ENCODE results near the gene SCG2. TPM values are rescaled to one million over a fixed set of nuclear protein-coding genes. Genes with fewer than 3 reads are reported as not detected.

The SCG2 gene
- total and polyA plus RNA-seq, 4 donors, result not detected

- H3K4me1 ChIP-seq (ENCODE audit: control insufficient read depth in 4 of 4, insufficient read depth in 4 of 4, low read length in 3 of 4), result no peaks in the 10 kb centered on the region
- 9% methylated on average over 13 of the region's 13 CpGs for WGBS
- H3K4me3 ChIP-seq (ENCODE audit: low read depth in 1 of 3, low read length in 3 of 3), result no peak overlapping the region
- no peak overlapping the region for H3K9ac ChIP-seq (ENCODE audit: low read depth in 1 of 2, low read length in 2 of 2)
- TF ChIP-seq ATF3 (IDR thresholded peaks at IDR 0.05), result no peak
- no peak for TF ChIP-seq MAX (IDR thresholded peaks at IDR 0.05)
- TF ChIP-seq, protein P1, sequence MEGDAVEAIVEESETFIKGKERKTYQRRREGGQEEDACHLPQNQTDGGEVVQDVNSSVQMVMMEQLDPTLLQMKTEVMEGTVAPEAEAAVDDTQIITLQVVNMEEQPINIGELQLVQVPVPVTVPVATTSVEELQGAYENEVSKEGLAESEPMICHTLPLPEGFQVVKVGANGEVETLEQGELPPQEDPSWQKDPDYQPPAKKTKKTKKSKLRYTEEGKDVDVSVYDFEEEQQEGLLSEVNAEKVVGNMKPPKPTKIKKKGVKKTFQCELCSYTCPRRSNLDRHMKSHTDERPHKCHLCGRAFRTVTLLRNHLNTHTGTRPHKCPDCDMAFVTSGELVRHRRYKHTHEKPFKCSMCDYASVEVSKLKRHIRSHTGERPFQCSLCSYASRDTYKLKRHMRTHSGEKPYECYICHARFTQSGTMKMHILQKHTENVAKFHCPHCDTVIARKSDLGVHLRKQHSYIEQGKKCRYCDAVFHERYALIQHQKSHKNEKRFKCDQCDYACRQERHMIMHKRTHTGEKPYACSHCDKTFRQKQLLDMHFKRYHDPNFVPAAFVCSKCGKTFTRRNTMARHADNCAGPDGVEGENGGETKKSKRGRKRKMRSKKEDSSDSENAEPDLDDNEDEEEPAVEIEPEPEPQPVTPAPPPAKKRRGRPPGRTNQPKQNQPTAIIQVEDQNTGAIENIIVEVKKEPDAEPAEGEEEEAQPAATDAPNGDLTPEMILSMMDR (IDR thresholded peaks at IDR 0.05; ENCODE audit: low read depth, low read length, missing input control), result no peak
- TF ChIP-seq GABPA (IDR thresholded peaks at IDR 0.05 in 1 of 2, conservative IDR thresholded peaks at IDR 0.05 in 1 of 2), result no peak
- TF ChIP-seq EGR1 (IDR thresholded peaks at IDR 0.05; ENCODE audit: low read depth in 2 of 2), result no peak
- no peak for TF ChIP-seq SP1 (IDR thresholded peaks at IDR 0.05)
- TF ChIP-seq JUND (IDR thresholded peaks at IDR 0.05), result no peak
- TF ChIP-seq FOXA1 (IDR thresholded peaks at IDR 0.05), result no peak
- no peak for TF ChIP-seq NR2F2 (IDR thresholded peaks at IDR 0.05)
- H3K27me3 ChIP-seq (ENCODE audit: control insufficient read depth in 4 of 4, insufficient read depth in 4 of 4, low read length in 3 of 4), result peaks cover 0 to 7% (median 1%) of the 10 kb centered on the region in 4 donors
- no peak overlapping the region for H3K27ac ChIP-seq (ENCODE audit: low read depth in 1 of 2, low read length in 2 of 2)
- no peaks in the 10 kb centered on the region for H3K36me3 ChIP-seq (ENCODE audit: control insufficient read depth in 4 of 4, insufficient read depth in 3 of 4, low read depth in 1 of 4, low read length in 3 of 4)
- H3K9me3 ChIP-seq (ENCODE audit: control insufficient read depth in 4 of 4, low read length in 3 of 4), result no peaks in the 10 kb centered on the region
- no peak for DNase-seq (ENCODE audit: low spot score)
Observed at GRCh38 chr2:223618172-223619035, 16.2 kb upstream of the SCG2 start.

DNA sequence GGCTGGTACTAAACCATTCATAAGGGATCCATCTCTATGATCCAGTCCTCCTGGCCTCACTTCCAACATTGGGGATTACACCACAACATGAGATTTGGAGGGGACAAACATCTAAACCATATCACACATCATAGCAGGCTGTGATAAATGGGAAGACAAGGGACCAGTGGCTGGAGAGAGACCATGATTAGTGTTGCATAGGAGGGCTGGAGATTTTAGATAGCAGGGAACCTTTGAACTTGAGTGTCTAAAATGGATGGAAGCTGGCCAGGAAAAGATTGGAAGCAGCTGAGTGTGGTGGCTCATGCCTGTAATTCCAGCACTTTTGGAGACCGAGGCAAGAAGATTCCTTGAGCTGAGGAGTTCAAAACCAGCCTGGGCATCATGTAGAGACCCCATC lies 12.4 kb upstream of the SCG2 start:
- no peak overlapping the region for H3K4me3 ChIP-seq (ENCODE audit: low read depth in 1 of 3, low read length in 3 of 3)
- peaks cover 0 to 14% (median 1%) of the 10 kb centered on the region in 4 donors for H3K27me3 ChIP-seq (ENCODE audit: control insufficient read depth in 4 of 4, insufficient read depth in 4 of 4, low read length in 3 of 4)
- no peaks in the 10 kb centered on the region for H3K36me3 ChIP-seq (ENCODE audit: control insufficient read depth in 4 of 4, insufficient read depth in 3 of 4, low read depth in 1 of 4, low read length in 3 of 4)
- no peak overlapping the region for H3K9ac ChIP-seq (ENCODE audit: low read depth in 1 of 2, low read length in 2 of 2)
- no peaks in the 10 kb centered on the region for H3K4me1 ChIP-seq (ENCODE audit: control insufficient read depth in 4 of 4, insufficient read depth in 4 of 4, low read length in 3 of 4)
- 64% methylated on average over 1 of the region's 1 CpG for WGBS
- no peaks in the 10 kb centered on the region for H3K9me3 ChIP-seq (ENCODE audit: control insufficient read depth in 4 of 4, low read length in 3 of 4)
- DNase-seq (ENCODE audit: low spot score), result no peak
- no peak overlapping the region for H3K27ac ChIP-seq (ENCODE audit: low read depth in 1 of 2, low read length in 2 of 2)
- TF ChIP-seq TAF1 (conservative IDR thresholded peaks at IDR 0.05) (no peak), REST (IDR thresholded peaks at IDR 0.05) (no peak), RAD21 (IDR thresholded peaks at IDR 0.05) (no peak), YY1 (IDR thresholded peaks at IDR 0.05) (no peak), MAX (IDR thresholded peaks at IDR 0.05) (no peak), SP1 (IDR thresholded peaks at IDR 0.05) (no peak), ATF3 (IDR thresholded peaks at IDR 0.05) (no peak)

Measured in liver (tissue), 9 donors.